ENCODE results near the gene AGMAT.
A peak's percentile ranks its signal among the peaks of the same experiment; 100 is the strongest.

AGMAT gene, protein sequence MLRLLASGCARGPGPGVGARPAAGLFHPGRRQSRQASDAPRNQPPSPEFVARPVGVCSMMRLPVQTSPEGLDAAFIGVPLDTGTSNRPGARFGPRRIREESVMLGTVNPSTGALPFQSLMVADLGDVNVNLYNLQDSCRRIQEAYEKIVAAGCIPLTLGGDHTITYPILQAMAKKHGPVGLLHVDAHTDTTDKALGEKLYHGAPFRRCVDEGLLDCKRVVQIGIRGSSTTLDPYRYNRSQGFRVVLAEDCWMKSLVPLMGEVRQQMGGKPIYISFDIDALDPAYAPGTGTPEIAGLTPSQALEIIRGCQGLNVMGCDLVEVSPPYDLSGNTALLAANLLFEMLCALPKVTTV

DNA sequence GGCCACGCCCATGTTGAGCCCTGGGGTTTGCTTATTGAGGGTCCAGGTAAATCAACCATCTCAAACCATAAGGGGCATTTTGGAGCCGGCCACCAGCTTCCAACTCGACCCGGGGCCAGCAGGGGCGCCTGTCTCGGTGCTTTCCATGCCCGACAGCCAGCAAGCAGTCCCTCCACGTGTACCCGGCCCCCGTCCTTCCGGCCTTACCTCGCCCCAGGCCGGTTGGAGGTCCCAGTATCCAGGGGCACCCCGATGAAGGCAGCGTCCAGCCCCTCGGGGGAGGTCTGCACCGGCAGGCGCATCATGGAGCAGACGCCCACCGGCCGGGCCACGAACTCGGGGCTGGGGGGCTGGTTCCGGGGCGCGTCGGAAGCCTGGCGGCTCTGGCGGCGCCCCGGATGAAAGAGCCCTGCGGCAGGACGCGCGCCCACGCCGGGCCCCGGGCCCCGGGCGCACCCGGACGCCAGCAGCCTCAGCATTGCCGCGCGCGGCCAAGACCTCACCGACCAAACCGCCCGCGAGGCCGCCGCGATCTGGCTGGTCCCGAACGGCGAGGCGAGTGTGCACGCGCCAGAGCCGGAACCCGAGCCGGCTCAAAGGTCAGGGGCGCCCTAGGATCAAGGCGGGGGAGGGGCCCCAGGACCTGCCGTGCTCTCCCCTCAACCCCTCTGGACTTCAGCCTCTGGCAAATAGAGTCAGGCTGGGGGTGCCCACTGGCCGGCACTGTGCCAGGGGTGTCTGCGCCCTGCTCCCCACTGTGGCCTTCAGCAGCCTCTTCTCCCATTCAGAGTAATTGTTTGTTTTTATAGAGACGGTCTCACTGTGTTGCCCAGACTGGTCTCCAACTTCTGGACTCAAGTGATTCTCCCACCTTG, at the start of gene AGMAT:
AGMAT (minus strand) TSS at position 563 of the 875 bp plus-strand sequence; CDS start at position 479, 84 bp downstream.
- DNase-seq = peak; percentile 23

DNA sequence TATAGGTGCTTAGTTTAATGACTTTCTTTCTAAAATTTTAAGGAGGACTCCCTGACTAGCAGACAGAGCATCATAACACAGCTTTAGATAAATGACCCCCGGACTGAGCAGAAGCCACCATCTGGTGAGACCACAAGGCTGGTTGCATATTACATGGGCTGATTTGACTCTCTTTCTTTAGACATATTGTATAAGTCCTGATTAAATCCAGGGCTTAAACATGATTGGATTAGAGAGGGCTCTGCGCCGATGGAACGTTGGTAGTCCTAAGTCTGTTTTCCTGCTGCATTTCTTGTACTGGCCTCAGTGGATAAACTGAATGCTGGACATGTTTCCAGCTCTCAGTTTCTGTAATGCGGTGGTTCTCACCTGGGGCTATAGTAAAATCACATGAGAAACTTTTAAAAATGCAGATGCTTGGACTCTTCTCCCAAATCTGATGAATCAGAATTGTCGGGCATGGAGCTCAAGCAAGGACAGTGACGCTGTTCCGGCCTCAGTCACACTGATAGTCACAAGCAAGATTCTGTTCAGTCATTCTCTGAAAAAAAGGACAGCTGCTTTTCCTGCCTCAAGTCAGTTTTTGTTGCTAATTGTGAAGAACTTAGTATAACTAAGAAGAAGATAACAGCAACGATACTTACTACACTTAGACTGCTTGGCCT, 49.0 kb upstream of the AGMAT start:
- no peak for DNase-seq

DNA sequence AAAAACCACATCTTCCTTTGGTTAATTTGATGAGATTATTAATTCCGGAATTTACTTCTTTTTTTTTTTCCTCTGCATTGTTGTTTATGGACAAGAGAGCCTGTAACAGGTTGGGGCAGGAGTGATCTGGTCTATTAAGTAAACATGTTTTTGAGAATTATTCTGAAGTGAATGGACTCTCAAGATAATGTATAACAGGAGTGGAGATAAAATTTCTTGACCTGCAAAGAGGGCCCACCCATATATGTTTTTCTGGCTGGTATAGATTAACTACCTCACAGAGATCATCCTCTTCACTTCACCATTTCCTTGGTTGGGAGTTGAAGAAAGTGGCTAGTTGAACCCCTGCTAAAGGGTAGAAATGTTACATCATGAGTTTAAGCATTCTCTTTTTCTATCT, 43.2 kb upstream of the AGMAT start:
- DNase-seq = no peak

DNA sequence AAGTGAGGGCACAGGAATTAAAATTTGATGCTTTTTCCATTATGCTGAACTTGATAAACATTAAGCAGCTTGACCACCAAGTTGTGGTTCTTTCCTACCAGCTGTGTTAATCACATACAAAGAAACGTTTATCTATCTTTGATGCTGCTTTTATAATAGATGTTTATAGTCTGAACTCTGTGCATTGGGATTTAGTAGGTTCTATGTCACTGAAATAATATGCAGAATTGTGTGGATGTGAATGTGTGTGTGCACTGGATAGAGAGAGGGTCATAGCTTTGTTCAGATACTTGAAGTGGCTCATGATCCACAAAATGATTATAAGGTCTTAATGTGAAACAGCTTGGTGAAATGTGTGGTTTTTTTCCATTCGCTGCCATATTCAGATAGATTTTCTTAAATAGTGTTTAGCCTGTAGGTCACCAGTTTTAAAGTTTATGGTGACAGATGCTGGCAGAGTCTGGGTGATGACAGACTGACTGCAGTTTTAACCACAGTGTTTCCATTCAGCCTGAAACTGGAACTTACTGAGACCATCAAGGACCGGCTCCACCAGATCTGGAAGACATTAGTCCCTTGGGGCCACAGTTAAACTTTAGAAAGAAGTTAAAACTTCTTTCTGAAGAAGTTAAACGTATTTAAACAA, 42.6 kb upstream of the AGMAT start:
- DNase-seq = peak; percentile 52

DNA sequence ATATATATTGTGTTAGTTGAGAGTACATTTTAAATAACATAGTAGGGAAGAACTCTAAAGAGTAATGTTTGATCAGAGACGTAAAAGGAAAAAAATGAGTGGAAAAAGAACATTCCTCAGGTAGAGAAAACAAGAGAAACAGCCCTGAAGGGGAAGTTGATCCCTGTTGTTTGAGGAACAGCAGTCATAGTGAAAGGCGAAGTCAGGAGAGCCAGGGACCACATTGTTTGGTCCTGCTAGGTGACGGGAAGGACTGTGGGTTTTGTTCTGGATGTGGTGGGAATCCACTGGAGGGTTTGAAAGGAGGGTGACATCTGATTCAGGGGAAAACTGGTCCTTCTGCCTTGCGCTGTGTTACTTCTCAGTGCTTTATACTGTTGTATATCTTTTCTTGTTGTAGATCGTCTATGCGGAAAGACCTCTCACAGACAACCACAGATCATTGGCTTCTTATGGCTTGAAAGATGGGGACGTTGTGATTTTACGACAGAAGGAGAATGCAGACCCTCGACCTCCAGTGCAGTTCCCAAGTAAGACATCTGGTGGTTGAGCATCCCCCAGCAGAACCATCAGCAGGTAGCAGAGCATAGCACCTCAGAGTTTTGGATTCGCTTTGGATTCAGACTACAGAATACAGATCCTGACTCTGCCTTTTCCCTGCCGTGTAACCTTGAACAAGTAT, 41.6 kb upstream of the AGMAT start:
- DNase-seq = peak; percentile 58

DNA sequence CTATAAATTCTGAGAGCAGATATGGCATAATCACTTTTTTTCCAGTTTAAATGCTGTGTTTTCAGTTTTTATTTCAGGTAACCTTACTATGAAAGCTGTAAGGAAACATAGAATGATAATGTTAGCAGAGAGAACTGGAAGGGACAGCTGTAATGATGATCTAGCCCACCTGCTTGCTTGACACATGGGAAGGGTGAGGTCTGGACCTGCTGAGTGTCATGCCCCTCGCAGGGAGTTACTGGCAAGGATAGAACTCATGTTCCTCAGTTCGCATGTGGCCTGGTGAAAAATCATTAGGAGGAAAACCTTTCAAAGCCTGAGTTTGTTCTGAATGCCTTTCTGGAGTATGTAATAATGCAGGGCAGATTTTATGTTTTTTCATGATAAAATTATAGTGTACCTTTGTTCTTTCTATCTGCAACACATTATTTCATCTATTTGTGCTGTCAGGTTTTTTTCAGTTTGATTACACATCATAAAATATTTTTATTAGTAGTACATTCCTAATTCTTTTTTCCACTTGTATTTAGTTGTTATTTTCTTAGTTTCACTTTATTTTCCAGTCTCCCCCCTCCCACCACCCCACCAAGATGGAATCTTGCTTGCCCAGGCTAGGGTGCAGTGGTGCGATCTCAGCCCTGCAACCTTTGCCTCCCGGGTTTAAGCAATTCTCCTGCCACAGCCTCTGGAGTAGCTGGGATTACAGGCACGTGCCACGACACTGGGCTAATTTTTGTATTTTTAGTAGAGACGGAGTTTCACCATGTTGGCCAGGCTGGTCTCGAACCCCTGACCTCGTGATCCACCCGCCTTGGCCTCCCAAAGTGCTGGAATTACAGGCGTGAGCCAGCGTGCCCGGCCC, 40.4 kb upstream of the AGMAT start:
- DNase-seq = no peak

DNA sequence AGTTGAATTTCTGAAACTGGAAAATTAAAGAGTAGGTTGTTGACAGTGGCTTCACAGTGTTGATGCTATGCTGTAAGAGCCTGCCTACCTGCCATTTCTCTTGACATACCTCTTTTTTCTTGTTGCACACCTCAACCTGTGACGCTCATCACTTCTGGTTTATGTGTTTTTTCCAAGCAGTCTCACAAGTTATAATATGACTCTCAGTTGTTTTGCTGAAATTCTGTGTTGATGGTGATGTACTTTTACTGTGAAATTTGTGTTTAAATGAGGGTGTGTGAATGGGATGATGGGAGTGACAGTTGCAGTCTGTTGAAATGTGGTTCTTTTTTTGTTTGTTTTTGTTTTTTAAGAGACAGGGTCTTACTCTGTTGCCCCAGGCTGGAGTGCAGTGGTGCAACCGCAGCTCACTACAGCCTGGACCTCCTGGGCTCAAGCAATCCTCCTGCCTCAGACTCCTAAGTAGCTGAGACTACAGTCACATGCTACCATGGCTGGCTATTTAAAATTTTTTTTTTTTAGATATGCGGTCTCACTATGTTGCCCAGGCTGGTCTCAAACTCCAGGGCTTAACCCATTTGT, 39.4 kb upstream of the AGMAT start:
- DNase-seq = no peak

DNA sequence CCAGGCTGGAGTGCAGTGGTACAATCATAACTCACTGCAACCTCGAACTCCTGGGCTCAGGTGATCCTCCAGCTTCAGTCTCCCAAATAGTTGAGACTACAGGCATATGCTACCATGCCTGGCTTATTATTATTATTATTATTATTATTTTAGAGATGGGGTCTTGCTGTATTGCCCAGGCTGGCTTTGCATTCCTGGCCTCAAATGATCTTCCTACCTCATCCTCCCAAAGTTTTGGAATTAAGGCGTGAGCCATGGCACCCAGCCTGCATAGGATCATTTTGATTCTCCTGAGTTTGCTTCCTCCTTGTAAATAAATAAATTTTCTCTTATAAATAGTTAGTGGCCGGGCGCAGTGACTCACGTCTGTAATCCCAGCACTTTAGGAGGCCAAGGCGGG, 38.6 kb upstream of the AGMAT start:
- DNase-seq = no peak

DNA sequence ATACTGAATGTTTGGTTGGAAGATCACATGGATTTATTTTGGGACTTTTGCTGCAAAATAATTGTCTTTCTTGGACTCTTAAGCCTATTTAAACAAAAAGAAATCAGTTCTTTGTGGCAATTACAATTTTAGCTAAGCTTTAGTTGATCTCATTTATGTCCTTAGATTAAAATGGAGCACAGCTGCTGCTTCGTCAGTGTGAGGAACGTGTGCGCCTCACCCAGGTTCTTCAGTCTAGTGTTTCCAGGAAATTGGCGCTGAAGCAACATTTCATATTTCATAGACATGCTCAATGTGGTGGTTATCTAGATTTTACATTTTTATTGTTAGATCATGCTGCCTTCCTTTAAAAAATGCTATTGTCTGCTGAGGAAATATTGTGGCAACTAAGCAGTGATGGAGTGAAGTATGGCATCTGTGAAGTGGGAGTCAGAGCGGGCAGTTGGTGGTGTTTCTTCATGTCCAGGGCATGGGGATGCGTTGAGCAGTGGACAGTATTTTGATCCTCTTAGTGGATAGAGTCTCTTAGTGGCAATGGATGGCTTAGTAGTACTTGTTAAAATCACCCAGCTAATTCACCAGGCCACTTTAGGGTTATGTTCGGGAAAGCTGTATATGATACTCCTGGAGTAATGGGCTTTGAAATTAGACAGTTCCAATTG, 38.0 kb upstream of the AGMAT start:
- DNase-seq = no peak

DNA sequence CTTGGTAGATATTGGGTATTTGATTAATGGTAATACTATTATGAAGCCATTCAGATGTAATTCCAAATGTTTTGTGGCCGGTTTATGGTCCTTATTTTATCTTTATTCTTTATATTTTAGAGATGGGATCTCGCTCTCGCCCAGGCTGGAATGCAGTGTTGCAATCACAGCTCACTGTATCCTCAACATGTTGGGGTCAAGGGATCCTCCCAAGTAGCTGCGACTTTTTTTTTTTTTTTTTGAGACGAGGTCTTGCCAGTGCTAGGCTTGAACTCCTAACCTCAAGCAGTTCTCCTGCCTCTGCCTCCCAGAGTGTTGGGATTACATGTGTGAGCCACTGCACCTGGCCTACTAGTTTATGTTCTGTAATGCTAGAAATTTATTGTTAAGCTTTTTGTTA, 37.1 kb upstream of the AGMAT start:
- no peak for DNase-seq

DNA sequence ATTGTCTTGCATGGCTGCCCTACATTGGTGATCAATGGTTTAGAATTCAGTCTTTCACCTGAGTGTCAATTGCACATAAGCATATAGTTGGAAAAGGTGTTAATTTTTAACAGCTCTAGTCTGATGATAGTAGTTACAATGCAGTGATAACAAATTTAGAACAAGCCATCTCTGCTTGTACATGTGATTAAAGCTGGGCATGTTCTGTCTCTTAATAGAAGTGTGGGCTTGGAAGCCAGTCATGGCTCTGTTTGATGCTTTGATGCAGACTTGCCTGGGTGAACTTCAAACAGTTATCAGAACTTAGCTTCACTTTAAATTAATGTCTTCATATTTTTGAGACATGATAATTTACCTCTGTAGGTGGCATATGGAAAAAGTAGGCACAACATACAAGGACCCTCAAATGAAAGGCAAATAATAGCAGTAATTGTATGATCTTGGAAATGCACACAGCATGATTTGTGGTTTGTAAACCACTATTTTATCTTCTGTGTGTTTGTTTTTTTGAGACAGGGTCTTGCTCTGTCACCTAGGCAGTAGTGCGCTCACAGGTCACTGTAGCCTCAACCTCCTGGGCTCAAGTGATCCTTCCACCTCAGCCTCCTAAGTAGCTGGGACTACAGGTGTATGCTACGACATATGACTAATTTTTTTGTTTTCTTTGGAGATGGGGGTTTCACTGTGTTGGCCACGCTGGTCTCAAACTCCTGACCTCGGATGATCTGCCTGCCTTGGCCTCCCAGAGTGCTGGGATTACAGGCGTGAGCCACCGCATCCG, 36.2 kb upstream of the AGMAT start:
- no peak for DNase-seq

DNA sequence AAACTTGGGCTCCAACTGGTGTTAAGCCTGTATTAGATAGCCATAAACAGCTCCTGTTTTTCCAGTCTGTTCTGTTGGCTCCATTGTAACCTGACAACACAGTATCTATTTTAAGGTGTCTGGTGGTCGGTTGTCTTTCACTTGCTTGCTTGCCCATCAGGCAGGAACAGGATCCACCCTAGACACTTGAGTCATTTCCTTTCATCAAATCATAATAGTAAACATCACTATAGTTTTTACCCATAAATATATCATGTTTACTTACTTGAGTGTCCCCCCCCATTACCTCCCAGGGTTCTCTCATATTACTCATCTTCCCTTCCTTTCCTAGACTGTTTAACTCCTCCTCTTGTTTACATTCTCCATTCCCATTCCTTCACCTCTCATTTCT, 35.3 kb upstream of the AGMAT start:
- no peak for DNase-seq

DNA sequence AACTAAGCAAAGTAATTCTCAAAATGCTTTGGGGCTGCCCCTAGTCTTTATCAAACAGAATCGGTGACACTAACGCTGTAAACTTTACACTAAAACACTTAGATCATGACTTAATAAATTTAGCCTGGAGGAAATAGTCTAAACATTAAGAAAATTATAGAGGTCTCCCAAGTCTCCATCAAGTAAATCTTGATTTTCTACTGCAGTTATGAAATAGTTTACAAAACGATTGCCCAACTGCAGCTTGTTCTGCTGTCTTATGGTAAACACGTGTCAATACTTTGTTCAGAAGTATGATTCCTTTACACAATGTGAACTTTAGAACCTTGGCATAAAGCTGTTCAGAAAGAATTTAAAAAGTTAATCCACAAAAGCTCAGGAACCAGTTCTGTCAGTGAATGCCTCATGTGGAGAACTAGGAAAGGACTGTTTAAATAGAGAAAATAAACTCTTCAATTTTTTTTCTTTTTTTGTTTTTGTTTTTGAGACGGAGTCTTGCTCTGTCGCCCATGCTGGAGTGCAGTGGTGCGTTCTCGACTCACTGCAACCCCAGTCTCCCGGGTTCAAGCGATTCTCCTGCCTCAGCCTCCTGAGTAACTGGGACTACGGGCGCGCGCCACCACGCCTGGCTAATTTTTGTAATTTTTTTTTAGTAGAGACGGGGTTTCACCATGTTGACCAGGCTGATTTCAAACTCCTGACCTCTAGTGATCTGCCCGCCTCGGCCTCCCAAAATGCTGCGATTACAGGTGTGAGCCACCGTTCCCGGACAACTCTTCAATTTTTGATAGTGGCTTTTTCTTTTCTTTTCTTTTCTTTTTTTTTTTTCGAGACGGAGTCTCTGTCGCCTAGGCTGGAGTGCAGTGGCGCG, 34.0 kb upstream of the AGMAT start:
- DNase-seq = peak; percentile 79

DNA sequence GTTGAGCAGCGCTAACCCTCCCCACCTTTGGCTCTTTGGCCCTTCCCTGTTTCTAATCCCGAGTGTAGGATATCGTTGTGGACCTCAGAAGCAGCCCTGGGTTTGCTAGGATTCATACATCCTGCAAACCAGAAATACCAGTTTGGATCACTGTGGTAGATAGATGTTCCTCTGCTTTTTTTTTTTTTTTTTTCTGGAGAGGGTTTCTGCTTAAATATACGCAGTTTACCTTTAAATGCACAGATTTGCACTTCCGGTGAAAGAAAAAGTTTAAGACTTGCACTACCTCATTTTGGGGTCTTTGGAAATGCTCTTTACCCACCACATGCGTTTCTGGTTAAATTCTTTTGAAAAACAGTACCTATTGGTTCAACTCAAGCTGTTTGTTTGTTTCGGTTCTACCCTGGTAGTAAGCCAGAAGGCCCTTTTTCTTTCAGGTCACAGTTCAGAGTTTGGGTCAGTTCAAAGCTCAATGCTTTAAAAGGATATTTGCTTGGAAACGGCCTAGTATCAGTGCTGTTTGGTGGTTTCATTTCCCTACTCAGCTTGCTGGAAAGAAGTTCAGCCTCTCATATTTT, 33.3 kb upstream of the AGMAT start:
- DNase-seq = peak; percentile 61

DNA sequence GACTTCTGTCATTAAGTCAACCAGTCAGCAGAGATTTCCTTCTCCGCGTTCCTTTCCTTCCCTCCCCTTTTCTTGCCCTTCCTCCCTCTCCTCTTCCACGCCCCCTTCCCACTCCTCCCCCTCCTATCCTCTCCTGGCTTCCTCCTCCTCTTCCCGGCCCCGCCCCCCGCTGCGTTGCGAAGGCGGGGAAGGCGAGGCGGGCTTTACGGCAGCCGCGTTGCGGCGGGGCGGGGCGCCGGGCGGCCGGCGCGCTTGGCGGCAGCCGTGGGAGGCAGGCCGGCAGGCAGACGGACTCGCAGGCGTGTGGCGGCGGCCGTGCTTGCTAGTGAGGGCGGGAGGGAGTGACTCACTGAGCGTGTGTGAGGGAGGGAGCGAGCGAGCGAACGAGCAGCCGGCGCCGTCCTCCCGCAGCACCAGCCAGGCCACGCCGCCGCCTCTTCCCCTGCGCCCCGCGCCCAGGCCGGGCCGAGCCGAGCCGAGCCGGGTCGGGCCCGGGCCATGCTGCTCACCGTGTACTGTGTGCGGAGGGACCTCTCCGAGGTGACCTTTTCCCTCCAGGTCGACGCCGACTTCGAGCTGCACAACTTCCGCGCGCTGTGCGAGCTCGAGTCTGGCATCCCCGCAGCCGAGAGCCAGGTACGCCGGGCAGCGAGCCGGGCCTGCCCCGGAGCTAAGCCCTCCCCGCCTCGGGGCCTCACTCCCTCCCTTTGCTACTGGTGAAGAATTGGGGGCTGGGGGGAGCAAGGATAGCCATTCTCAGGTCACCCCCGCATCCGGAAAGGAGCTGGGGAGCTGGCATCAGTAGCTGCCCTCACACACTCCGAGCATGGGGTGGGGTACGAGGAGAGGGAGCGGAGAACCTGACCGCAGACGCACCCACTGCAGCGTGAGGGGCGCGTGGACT, 32.6 kb upstream of the AGMAT start, which contains the start of gene DDI2:
DDI2 (plus strand) TSS at position 286 of the 904 bp plus-strand sequence; CDS start at position 499, 213 bp downstream.
- peak; percentile 99 for DNase-seq

DNA sequence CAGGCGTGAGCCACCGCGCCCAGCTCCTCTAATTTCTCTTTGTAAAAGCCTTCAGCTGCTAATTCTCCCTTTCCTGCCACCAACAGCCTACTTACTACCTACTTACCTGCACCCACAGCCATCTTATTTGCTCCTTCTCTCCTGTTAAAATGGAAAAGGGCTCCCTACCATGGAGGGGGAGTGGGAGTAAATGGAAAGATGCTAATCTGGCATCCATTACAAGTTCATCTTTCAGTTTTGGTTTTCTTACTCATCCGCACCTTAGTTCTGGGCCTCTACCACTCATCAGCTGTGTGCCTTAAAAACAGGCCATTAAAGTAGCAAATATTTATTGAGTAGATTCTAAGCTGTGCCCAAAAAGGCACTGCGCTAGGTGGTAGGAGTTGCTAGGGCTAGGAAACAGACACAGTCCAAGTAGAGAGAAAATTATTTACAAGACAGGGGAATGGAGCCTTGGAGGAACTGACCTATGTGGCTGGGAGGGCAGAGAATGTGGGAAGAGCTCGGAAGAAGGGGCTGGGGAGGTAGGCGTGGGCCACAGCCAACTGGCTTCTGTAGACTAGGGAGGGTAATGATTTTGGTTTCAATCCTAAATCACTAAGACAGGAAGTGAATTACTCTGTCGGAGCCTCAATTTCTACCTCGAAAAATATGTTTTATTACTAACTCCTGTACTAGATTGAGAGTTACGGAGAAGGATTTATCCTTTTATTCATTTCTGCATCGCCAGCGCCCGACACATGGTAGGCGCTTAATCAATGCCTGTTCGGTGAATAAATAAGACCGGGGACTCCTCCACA, 31.7 kb upstream of the AGMAT start:
- DNase-seq = peak; percentile 68

Measured in suppressor macrophage treated with lipopolysaccharide for 4 hours (primary cell).